HG03457 (cell line): ENCODE measurements around the gene PCDHA4.
"Not testable (repeated sequence)": the region's sequence is repeated elsewhere in the genome, so short reads cannot be mapped to it uniquely, and the experiment has no call there.

Experiments used
- ATAC-seq: cut with Tn5 transposase; IDR thresholded peaks from one replicate; pipeline ENCODE4 v1.9.1; 2021; ENCODE audit warnings: moderate number of reproducible peaks; ENCODE audit not compliant: unreplicated experiment

Gene PCDHA4

DNA sequence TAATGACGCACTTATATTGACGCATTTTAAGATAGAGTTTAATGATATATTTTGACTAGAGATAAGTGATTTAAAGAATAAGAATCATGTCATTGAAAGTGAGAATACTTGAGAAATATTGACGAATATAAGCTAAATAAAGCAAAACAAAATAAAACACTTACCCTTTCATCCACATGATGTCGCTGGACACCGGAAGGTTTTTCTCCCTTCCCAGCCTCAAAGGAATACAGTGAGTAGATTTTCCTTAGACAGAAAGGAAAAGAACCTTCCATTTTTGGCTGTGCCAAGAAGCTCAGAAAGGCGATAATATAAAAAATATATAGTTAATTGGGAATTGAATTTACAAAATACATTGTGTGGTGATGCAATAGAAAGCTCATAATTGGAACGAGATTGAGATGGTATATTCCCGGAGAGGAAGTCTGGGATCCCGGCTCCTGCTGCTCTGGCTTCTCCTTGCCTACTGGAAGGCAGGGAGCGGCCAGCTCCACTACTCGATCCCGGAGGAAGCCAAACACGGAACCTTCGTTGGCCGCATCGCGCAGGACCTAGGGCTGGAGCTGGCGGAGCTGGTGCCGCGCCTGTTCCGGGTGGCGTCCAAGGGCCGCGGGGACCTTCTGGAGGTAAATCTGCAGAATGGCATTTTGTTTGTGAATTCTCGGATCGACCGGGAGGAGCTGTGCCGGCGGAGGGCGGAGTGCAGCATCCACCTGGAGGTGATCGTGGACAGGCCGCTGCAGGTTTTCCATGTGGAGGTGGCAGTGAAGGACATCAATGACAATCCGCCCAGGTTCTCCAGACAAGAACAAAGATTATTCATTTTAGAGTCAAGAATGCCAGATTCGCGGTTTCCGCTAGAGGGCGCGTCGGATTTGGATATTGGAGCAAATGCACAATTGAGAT, 14.8 kb downstream of the PCDHA4 start, which contains the start of gene PCDHA5:
PCDHA5 (plus strand) TSS at position 239 of the 906 bp plus-strand sequence.
- ATAC-seq = no peak

DNA sequence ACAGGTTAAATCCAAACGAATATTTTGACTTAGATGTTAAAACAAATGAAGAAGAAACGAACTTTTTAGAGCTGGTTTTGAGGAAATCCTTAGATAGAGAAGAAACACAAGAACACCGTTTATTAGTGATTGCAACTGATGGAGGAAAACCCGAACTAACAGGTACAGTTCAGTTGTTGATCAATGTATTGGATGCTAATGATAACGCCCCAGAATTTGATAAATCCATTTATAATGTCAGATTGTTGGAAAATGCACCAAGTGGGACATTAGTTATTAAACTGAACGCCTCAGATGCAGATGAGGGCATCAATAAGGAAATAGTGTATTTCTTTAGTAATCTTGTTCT, 15.4 kb downstream of the PCDHA4 start:
- ATAC-seq = no peak

DNA sequence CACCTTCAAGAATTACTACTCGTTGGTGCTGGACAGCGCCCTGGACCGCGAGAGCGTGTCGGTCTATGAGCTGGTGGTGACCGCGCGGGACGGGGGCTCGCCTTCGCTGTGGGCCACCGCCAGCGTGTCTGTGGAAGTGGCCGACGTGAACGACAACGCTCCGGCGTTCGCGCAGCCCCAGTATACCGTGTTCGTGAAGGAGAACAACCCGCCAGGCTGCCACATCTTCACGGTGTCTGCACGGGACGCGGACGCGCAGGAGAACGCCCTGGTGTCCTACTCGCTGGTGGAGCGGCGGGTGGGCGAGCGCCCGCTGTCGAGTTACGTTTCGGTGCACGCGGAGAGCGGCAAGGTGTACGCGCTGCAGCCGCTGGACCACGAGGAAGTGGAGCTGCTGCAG, 16.1 kb downstream of the PCDHA4 start:
- not testable (repeated sequence) for ATAC-seq

DNA sequence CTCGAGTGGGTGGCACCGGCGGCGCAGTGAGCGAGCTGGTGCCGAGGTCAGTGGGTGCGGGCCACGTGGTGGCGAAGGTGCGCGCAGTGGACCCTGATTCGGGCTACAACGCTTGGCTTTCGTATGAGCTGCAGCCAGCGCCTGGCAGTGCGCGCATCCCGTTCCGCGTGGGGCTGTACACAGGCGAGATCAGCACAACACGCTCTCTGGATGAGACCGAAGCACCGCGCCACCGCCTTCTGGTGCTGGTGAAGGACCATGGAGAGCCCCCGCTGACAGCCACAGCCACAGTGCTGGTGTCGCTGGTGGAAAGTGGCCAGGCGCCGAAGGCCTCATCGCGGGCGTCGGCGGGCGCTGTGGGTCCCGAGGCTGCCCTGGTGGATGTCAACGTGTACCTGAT, 16.6 kb downstream of the PCDHA4 start:
- no peak for ATAC-seq

DNA sequence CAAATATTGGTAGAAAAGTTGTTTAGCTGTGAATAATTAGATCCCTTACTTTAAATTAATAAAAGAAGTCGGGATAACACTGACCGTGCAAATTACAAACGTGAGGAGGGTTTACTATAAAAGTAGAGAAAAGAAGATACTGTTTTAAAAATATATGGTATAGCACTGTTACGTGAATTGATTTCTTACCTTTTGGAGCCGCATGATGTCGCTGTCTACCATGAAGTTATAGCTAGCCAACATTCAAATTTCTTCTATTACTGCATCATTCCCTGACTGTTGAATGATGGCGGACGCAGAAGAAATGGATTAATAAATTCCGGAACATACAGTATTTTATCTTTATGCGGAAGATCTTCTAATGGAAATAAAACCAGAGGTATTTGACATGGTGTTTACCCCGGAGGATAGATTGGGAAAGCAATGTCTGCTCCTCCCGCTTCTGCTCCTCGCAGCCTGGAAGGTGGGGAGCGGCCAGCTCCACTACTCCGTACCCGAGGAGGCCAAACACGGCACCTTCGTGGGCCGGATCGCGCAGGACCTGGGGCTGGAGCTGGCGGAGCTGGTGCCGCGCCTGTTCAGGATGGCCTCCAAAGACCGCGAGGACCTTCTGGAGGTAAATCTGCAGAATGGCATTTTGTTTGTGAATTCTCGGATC, 21.0 kb downstream of the PCDHA4 start, which contains the start of gene PCDHA6:
PCDHA6 (plus strand) TSS at position 257 of the 658 bp plus-strand sequence; CDS start at position 389, 132 bp downstream.
- ATAC-seq = no peak

GRCh38 chr5:140828362-140828737, 21.5 kb downstream of the PCDHA4 start:
- ATAC-seq = no peak

- not testable (repeated sequence) for ATAC-seq
These were observed 22.9 kb downstream of the PCDHA4 start for GRCh38 chr5:140829511-140830501.

GRCh38 chr5:140833993-140834392, 27.1 kb downstream of the PCDHA4 start, which contains the start of gene PCDHA7:
Gene PCDHA7 (plus strand): TSS chr5:140834269. CDS start chr5:140834384, 115 bp downstream.
- ATAC-seq = no peak

DNA sequence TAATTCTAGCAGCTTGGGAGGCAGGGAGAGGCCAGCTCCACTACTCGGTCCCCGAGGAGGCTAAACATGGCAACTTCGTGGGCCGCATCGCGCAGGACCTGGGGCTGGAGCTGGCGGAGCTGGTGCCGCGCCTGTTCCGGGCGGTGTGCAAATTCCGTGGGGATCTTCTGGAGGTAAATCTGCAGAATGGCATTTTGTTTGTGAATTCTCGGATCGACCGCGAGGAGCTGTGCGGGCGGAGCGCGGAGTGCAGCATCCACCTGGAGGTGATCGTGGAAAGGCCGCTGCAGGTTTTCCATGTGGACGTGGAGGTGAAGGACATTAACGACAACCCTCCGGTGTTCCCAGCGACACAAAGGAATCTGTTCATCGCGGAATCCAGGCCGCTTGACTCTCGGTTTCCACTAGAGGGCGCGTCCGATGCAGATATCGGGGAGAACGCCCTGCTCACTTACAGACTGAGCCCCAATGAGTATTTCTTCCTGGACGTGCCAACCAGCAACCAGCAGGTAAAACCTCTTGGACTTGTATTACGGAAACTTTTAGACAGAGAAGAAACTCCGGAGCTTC, 27.7 kb downstream of the PCDHA4 start:
- not testable (repeated sequence) for ATAC-seq

DNA sequence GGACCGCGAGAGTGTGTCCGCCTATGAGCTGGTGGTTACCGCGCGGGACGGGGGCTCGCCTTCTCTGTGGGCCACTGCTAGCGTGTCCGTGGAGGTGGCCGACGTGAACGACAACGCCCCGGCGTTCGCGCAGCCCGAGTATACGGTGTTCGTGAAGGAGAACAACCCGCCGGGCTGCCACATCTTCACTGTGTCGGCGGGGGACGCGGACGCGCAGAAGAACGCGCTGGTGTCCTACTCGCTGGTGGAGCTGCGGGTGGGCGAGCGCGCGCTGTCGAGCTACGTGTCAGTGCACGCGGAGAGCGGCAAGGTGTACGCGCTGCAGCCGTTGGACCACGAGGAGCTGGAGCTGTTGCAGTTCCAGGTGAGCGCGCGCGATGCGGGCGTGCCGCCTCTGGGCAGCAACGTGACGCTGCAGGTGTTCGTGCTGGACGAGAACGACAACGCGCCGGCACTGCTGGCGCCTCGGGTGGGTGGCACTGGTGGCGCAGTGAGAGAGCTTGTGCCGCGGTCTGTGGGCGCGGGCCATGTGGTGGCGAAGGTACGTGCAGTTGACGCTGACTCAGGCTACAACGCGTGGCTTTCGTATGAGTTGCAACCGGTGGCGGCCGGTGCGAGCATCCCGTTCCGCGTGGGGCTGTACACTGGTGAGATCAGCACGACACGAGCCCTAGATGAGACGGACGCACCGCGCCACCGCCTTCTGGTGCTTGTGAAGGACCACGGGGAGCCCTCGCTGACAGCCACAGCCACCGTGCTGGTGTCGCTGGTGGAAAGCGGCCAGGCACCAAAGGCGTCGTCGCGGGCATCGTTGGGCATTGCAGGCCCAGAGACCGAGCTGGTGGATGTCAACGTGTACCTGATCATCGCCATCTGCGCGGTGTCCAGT, 29.0 kb downstream of the PCDHA4 start:
- no peak for ATAC-seq

- ATAC-seq = no peak
These were observed 34.4 kb downstream of the PCDHA4 start, which contains the start of gene PCDHA8 for GRCh38 chr5:140840978-140841962. Gene PCDHA8 (plus strand): TSS chr5:140841187. CDS start chr5:140841322, 135 bp downstream.

- ATAC-seq = no peak
These were observed 36.2 kb downstream of the PCDHA4 start for GRCh38 chr5:140842798-140843733.

GRCh38 chr5:140848139-140849102, 41.6 kb downstream of the PCDHA4 start, which contains the start of gene PCDHA9:
Gene PCDHA9 (plus strand): TSS chr5:140848382. CDS start chr5:140848496, 114 bp downstream.
- ATAC-seq = not testable (repeated sequence)

DNA sequence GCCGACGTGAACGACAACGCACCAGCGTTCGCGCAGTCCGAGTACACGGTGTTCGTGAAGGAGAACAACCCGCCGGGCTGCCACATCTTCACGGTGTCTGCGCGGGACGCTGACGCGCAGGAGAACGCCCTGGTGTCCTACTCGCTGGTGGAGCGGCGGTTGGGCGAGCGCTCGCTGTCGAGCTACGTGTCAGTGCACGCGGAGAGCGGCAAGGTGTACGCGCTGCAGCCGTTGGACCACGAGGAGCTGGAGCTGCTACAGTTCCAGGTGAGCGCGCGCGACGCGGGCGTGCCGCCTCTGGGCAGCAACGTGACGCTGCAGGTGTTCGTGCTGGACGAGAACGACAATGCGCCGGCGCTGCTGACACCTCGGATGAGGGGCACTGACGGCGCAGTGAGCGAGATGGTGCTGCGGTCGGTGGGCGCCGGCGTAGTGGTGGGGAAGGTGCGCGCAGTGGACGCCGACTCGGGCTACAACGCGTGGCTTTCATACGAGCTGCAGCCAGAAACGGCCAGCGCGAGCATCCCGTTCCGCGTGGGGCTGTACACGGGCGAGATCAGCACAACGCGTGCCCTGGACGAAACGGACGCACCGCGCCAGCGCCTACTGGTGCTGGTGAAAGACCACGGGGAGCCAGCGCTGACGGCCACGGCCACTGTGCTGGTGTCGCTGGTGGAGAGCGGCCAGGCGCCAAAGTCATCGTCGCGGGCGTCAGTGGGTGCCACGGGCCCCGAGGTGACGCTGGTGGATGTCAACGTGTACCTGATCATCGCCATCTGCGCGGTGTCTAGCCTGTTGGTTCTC, 43.2 kb downstream of the PCDHA4 start:
- not testable (repeated sequence) for ATAC-seq
